Cerebellar cortex (tissue), 1 donor: ENCODE results near the gene FLT1.
A peak's percentile ranks its signal among the peaks of the same experiment; 100 is the strongest.

Experiments used
- DNase-seq: peaks from one replicate; pipeline ENCODE4 v3.0.0-alpha.2; 2015; ENCODE audit warnings: low spot score

The FLT1 gene

GRCh38 chr13:28425793-28426192 is 69.1 kb downstream of the FLT1 start:
- no peak for DNase-seq

- DNase-seq, result no peak
Observed at GRCh38 chr13:28424541-28424940, 70.4 kb downstream of the FLT1 start.

GRCh38 chr13:28423010-28423409 is 71.9 kb downstream of the FLT1 start:
- DNase-seq, result no peak

GRCh38 chr13:28421676-28422410 is 73.1 kb downstream of the FLT1 start:
- DNase-seq, result no peak

- no peak for DNase-seq
Observed at GRCh38 chr13:28420704-28421103, 74.2 kb downstream of the FLT1 start.

GRCh38 chr13:28415994-28416421 is 78.9 kb downstream of the FLT1 start:
- DNase-seq, result no peak

- DNase-seq, result no peak
Observed at GRCh38 chr13:28413999-28414398, 80.9 kb downstream of the FLT1 start.

GRCh38 chr13:28412981-28413380 is 81.9 kb downstream of the FLT1 start:
- no peak for DNase-seq

- no peak for DNase-seq
Observed at GRCh38 chr13:28411831-28412353, 83.0 kb downstream of the FLT1 start.

GRCh38 chr13:28410096-28410495 is 84.8 kb downstream of the FLT1 start:
- no peak for DNase-seq

- no peak for DNase-seq
Observed at GRCh38 chr13:28409648-28410047, 85.3 kb downstream of the FLT1 start.

GRCh38 chr13:28408863-28409262 is 86.1 kb downstream of the FLT1 start:
- no peak for DNase-seq

GRCh38 chr13:28408235-28408848 is 86.6 kb downstream of the FLT1 start:
- DNase-seq, result no peak

- DNase-seq, result no peak
Observed at GRCh38 chr13:28406733-28407266, 88.1 kb downstream of the FLT1 start.

- DNase-seq, result no peak
Observed at GRCh38 chr13:28402057-28402381, 92.9 kb downstream of the FLT1 start.

- DNase-seq, result peak; percentile 6
Observed at GRCh38 chr13:28401303-28402056, 93.4 kb downstream of the FLT1 start.

GRCh38 chr13:28396053-28396452 is 98.9 kb downstream of the FLT1 start:
- DNase-seq, result no peak

GRCh38 chr13:28394422-28394821 is 100.5 kb downstream of the FLT1 start:
- no peak for DNase-seq

GRCh38 chr13:28392896-28393505 is 101.9 kb downstream of the FLT1 start:
- DNase-seq, result no peak

GRCh38 chr13:28392428-28392827 is 102.5 kb downstream of the FLT1 start:
- no peak for DNase-seq

- DNase-seq, result no peak
Observed at GRCh38 chr13:28387740-28388501, 107.0 kb downstream of the FLT1 start.
